ENCODE measurements around the gene NOD2. TPM values are rescaled to one million over a fixed set of nuclear protein-coding genes. Genes with fewer than 3 reads are reported as not detected.

NOD2 gene
- total and polyA plus RNA-seq, 2 of the 13 experiments (the other 11 are each of a cell fraction or from before 2014, with no cell fraction given), result 0.27 to 0.81 TPM

DNA sequence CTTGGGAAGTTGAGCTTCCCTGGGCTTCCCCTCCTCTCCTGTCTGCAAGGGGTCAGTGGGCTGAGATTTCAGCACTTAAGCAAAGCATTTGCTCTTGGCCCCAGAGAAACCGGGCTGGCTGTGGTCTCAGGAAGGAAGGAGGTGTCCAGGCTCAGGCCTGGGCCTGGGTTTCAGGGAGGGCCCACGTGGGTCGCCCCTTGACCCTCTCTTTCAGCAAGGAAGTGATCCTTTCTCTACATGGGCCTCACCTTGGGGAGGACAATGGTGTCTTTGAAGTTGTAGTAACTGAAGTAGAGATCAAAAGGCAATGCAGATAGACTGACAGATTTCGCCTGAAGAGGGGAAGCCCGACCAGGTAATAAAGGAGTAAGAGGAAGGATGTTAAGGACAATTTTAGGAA is 2.7 kb downstream of the NOD2 start (continued):
- TF ChIP-seq, protein P1, sequence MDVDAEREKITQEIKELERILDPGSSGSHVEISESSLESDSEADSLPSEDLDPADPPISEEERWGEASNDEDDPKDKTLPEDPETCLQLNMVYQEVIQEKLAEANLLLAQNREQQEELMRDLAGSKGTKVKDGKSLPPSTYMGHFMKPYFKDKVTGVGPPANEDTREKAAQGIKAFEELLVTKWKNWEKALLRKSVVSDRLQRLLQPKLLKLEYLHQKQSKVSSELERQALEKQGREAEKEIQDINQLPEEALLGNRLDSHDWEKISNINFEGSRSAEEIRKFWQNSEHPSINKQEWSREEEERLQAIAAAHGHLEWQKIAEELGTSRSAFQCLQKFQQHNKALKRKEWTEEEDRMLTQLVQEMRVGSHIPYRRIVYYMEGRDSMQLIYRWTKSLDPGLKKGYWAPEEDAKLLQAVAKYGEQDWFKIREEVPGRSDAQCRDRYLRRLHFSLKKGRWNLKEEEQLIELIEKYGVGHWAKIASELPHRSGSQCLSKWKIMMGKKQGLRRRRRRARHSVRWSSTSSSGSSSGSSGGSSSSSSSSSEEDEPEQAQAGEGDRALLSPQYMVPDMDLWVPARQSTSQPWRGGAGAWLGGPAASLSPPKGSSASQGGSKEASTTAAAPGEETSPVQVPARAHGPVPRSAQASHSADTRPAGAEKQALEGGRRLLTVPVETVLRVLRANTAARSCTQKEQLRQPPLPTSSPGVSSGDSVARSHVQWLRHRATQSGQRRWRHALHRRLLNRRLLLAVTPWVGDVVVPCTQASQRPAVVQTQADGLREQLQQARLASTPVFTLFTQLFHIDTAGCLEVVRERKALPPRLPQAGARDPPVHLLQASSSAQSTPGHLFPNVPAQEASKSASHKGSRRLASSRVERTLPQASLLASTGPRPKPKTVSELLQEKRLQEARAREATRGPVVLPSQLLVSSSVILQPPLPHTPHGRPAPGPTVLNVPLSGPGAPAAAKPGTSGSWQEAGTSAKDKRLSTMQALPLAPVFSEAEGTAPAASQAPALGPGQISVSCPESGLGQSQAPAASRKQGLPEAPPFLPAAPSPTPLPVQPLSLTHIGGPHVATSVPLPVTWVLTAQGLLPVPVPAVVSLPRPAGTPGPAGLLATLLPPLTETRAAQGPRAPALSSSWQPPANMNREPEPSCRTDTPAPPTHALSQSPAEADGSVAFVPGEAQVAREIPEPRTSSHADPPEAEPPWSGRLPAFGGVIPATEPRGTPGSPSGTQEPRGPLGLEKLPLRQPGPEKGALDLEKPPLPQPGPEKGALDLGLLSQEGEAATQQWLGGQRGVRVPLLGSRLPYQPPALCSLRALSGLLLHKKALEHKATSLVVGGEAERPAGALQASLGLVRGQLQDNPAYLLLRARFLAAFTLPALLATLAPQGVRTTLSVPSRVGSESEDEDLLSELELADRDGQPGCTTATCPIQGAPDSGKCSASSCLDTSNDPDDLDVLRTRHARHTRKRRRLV (CRISPR knock-in tag; IDR thresholded peaks at IDR 0.05), result no peak
- TF ChIP-seq, protein P2, sequence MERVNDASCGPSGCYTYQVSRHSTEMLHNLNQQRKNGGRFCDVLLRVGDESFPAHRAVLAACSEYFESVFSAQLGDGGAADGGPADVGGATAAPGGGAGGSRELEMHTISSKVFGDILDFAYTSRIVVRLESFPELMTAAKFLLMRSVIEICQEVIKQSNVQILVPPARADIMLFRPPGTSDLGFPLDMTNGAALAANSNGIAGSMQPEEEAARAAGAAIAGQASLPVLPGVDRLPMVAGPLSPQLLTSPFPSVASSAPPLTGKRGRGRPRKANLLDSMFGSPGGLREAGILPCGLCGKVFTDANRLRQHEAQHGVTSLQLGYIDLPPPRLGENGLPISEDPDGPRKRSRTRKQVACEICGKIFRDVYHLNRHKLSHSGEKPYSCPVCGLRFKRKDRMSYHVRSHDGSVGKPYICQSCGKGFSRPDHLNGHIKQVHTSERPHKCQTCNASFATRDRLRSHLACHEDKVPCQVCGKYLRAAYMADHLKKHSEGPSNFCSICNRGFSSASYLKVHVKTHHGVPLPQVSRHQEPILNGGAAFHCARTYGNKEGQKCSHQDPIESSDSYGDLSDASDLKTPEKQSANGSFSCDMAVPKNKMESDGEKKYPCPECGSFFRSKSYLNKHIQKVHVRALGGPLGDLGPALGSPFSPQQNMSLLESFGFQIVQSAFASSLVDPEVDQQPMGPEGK (CRISPR knock-in tag; IDR thresholded peaks at IDR 0.05), result 0 out of 2 replicates have a peak, but pooled peaks have one; percentile 36
- TF ChIP-seq ZNF577 (CRISPR knock-in tag; IDR thresholded peaks at IDR 0.05; ENCODE audit: borderline replicate concordance, low read depth) (no peak), ZNF431 (CRISPR knock-in tag; IDR thresholded peaks at IDR 0.05; ENCODE audit: borderline replicate concordance, low read depth) (no peak), ZMYM4 (CRISPR knock-in tag; IDR thresholded peaks at IDR 0.05) (no peak), RNF2 (conservative IDR thresholded peaks at IDR 0.05; ENCODE audit: low read depth) (no peak), ELF1 (CRISPR knock-in tag; IDR thresholded peaks at IDR 0.05) (no peak), MATR3 (CRISPR knock-in tag; IDR thresholded peaks at IDR 0.05) (no peak), ZNF724P (CRISPR knock-in tag; IDR thresholded peaks at IDR 0.05; ENCODE audit: borderline replicate concordance) (no peak), ZNF615 (CRISPR knock-in tag; IDR thresholded peaks at IDR 0.05; ENCODE audit: borderline replicate concordance) (no peak), PPARG (CRISPR knock-in tag; conservative IDR thresholded peaks at IDR 0.05) (peak; percentile 49; the same call in 1 of the 2 replicates), SOX13 (IDR thresholded peaks at IDR 0.05) (peak; percentile 70; the same call in 1 of the 2 replicates), SOX13 (CRISPR knock-in tag; conservative IDR thresholded peaks at IDR 0.05 in 1 of 2, IDR thresholded peaks at IDR 0.05 in 1 of 2) (peak in 1 of 2 experiments; percentile 90; a peak in 2 of 4 replicates), NFATC3 (CRISPR knock-in tag; IDR thresholded peaks at IDR 0.05) (no peak)
- TF ChIP-seq, protein P3, sequence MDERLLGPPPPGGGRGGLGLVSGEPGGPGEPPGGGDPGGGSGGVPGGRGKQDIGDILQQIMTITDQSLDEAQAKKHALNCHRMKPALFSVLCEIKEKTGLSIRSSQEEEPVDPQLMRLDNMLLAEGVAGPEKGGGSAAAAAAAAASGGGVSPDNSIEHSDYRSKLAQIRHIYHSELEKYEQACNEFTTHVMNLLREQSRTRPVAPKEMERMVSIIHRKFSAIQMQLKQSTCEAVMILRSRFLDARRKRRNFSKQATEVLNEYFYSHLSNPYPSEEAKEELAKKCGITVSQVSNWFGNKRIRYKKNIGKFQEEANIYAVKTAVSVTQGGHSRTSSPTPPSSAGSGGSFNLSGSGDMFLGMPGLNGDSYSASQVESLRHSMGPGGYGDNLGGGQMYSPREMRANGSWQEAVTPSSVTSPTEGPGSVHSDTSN (CRISPR knock-in tag; IDR thresholded peaks at IDR 0.05), result no peak
- TF ChIP-seq, protein P4, sequence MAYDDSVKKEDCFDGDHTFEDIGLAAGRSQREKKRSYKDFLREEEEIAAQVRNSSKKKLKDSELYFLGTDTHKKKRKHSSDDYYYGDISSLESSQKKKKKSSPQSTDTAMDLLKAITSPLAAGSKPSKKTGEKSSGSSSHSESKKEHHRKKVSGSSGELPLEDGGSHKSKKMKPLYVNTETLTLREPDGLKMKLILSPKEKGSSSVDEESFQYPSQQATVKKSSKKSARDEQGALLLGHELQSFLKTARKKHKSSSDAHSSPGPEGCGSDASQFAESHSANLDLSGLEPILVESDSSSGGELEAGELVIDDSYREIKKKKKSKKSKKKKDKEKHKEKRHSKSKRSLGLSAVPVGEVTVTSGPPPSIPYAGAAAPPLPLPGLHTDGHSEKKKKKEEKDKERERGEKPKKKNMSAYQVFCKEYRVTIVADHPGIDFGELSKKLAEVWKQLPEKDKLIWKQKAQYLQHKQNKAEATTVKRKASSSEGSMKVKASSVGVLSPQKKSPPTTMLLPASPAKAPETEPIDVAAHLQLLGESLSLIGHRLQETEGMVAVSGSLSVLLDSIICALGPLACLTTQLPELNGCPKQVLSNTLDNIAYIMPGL (CRISPR knock-in tag; IDR thresholded peaks at IDR 0.05; ENCODE audit: borderline replicate concordance in 1 of 2, low read depth in 1 of 2), result no peak
- TF ChIP-seq, protein P5, sequence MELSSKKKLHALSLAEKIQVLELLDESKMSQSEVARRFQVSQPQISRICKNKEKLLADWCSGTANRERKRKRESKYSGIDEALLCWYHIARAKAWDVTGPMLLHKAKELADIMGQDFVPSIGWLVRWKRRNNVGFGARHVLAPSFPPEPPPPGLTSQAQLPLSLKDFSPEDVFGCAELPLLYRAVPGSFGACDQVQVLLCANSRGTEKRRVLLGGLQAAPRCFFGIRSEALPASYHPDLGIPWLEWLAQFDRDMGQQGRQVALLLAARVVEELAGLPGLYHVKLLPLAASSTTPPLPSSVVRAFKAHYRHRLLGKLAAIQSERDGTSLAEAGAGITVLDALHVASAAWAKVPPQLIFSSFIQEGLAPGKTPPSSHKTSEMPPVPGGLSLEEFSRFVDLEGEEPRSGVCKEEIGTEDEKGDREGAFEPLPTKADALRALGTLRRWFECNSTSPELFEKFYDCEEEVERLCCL (CRISPR knock-in tag; IDR thresholded peaks at IDR 0.05; ENCODE audit: borderline replicate concordance), result no peak

Data from HepG2 (cell line).